ENCODE results near the gene CYS1. TPM values are rescaled to one million over a fixed set of nuclear protein-coding genes. Genes with fewer than 3 reads are reported as not detected.

The CYS1 gene
- total RNA-seq, 1 experiment from 2014 or later = not detected

DNA sequence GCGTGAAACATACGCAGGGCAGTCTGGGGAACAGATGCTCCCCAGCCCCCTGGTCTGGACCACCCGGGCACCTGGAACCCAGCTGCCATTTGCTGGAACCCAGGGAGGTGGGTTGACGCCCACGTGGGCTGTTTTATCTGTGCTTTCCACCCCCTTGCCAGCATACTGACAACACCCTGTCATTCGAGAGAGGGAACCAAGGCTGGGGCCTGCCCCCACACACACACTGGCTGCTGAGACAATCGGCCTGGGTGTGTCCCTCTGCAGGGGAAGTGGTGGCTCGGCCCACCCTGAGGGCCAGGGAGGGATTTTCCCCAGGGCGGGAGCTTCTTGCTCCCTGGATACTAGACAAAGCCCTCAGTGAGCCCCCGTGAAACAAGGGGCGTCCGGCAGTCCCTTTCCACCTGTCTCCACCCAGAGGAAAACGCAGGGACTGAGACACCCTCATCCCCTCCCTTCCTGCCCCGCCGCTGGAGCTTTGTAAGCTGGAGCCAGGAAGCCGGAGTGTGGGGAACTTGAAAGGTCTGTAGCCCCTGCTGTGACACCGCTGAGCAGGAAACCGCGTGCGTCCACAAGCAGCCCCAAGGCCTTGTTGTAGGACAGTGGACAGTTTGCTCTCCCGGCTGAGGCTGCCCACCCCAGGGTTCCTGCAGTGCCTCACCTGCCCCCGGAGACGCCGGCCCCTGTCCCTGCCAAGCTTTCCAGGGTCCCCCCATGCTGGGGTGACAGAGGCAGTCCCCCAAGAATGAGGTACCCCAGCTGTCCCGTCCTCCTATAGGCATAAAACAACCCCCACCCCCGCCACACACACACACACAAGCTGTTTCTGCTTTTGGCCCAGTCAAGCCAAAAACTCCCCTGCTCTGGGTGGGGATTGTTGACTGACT is 51.0 kb downstream of the CYS1 start:
- Histone ChIP-seq H3K9me3 (replicated peaks) (no peaks in the 10 kb centered on the region), H3K36me3 (no peaks in the 10 kb centered on the region), H3K27ac (peak overlapping the region; percentile 38), H3K4me3 (peak overlapping the region; percentile 46), H3K27me3 (no peaks in the 10 kb centered on the region), H3K4me1 (peaks cover 8% of the 10 kb centered on the region; the same call in 1 of the 2 replicates)
- DNase-seq = peak; percentile 88 to 91

DNA sequence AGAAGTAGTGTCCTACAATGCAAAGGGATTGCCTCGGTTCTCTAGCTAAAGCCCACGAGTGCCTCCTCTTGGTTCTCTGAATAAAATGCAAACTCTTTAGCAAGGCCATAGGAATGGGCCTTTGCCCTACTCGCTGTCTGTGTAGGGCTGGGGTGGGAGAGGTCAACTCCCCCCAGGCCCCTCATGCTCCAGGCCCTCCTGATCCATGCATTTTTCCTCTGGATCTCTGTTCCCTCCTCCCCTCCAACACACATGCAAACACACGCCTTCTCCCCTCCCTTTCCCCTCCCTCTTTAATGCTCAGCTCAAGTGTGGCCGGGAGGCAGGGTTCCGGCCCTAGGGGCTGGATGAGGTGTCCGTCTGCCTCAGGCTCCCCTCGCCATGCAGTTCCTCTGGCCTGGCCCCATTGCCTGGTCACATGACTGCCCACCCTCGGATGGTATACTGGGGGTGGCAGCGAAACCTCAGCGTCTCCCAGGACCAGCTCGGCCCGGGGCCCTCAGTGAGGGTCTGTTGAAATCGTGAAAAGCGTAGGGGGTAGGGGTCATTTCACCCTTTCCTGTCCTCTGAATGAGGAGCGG is 51.7 kb downstream of the CYS1 start:
- Histone ChIP-seq H3K27me3 (no peaks in the 10 kb centered on the region), H3K27ac (peak overlapping the region; percentile 38), H3K36me3 (no peaks in the 10 kb centered on the region), H3K4me3 (peak overlapping the region; percentile 46), H3K9me3 (replicated peaks) (no peaks in the 10 kb centered on the region), H3K4me1 (peaks cover 8% of the 10 kb centered on the region; the same call in 1 of the 2 replicates)
- DNase-seq = peak; percentile 58 to 68

DNA sequence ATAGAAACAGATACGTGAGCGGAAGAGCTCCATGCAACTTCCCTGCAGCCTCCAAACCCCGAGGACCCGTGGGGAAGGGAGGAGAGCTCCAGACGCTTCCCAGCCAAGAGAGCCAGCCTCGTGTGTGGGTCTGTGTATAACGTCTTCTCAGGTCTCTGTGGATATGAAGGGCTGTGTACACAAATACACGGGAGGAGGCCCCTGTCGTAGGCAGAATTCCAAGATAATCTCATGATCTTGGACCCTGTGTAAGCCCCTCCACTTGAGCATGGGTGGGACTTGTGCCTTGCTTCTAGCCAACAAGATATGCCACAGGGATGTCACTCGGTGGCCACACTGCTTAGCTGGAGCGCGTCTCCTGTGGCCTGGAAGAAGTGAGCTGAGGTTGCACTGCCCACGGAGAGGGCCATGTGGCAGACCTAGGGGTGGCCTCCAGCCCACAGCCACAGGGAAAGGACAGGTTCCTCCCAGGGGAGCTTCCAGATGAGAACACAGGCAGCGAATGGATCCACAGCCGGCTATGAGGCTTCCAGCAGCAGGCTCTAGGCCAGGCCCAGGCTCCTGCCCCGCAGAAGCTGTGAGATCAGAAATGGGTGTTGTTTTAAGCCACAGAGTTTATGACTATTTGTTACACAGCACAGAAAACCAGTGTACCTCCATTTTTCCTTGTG is 52.4 kb downstream of the CYS1 start:
- DNase-seq = no peak
- Histone ChIP-seq H3K4me3 (no peak overlapping the region), H3K9me3 (replicated peaks) (no peaks in the 10 kb centered on the region), H3K36me3 (no peaks in the 10 kb centered on the region), H3K4me1 (peaks cover 8% of the 10 kb centered on the region; the same call in 1 of the 2 replicates), H3K27ac (no peak overlapping the region), H3K27me3 (no peaks in the 10 kb centered on the region)

DNA sequence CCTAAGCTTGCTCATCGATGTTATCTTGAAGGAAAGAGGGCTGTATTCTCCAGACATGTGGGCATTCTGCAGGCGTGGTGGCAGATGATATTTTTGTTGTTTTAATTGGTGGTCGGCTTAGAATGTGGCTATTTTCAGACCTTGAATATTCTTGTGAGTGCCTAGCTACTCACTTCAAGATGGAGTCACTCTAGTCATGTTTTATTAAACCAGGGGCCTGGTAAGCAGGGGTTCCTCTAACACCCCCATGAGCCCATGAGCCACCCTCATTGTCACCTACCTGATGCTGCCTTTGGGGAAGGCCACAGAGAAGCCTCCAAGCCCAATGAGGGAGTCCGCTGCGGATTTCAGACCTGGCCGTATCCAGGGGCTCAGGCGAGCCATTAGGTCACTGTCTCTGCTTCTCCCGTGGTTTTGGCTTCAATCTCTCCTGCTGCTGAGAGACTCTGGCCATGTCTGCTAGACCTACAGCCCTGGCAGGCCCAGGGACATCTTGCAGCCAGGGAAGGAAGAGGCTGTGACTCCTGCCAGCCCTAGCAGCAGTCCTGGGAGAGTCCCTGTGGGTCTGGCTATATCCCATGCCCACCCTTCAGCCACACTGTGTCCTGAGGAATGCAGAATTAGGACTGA is 53.2 kb downstream of the CYS1 start:
- no peak for DNase-seq

DNA sequence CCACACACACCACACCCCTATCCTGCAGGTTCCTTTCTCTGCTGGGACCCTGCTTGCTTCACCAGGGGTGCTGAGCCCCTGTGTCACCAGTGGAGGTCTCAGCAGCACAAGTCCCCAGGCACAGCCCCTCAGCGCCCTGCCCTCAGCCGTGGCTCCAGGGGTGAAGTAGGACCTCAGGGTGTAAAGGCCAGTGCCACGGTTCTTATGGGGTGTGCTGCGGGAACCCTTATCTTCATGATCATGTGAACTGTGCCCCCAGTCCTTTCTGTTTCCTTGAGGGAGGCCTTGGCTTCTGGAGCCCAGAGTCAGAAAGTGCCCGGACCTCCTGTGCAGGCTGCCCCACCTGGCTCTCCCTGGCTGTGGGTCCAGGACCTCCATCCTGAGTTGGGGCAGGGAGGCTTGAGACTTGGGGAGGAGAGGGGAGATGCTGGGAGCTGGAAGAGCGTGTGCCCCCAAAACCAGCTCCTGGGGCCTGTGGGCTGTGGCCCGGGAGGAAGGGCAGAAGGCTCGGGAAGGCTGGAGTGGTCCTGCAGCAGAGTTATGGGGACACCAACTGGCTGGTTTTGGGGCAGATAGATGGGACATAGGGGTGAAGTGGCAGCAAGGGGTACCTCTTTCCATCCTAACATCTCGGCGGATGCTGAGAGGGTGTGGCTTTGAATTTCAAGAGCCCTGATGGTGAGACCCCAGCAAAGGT is 57.1 kb downstream of the CYS1 start:
- 0 out of 2 replicates have a peak, but pooled peaks cover 3% of the 10 kb centered on the region for H3K9me3 ChIP-seq (replicated peaks)
- 0 out of 2 replicates have a peak, but pooled peaks cover 4% of the 10 kb centered on the region for H3K27me3 ChIP-seq
- no peaks in the 10 kb centered on the region for H3K36me3 ChIP-seq
- no peak for DNase-seq
- H3K4me1 ChIP-seq = no peaks in the 10 kb centered on the region
- H3K27ac ChIP-seq = no peak overlapping the region
- H3K4me3 ChIP-seq = no peak overlapping the region

More for the DNA sequence above, 53.2 kb downstream of the CYS1 start:
- Histone ChIP-seq H3K27me3 (no peaks in the 10 kb centered on the region), H3K36me3 (no peaks in the 10 kb centered on the region), H3K4me1 (peaks cover 8% of the 10 kb centered on the region; the same call in 1 of the 2 replicates), H3K9me3 (replicated peaks) (no peaks in the 10 kb centered on the region), H3K27ac (no peak overlapping the region), H3K4me3 (no peak overlapping the region)

DNA sequence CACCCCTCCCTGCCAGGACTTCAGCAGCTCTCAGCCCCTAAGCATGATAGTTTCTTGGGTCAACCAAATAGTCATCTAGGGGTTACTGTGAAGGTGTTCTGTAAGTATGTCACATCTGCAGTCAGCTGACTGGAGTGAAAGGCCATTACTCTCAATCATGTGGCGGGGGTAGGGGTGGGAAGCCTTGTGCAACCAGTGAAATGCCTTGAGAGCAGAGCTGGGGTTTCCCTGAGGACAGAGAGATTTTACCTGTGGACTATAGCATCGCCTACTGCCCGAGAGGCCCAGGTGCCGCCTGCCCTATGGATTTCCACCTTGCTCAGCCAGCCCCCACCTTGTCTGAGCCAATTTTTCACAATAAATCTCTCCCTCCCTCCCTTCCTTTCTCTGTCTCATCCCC is 57.8 kb downstream of the CYS1 start:
- no peaks in the 10 kb centered on the region for H3K36me3 ChIP-seq
- 0 out of 2 replicates have a peak, but pooled peaks cover 4% of the 10 kb centered on the region for H3K27me3 ChIP-seq
- H3K9me3 ChIP-seq (replicated peaks) = 0 out of 2 replicates have a peak, but pooled peaks cover 3% of the 10 kb centered on the region
- no peak for DNase-seq
- no peak overlapping the region for H3K4me3 ChIP-seq
- H3K4me1 ChIP-seq = no peaks in the 10 kb centered on the region
- no peak overlapping the region for H3K27ac ChIP-seq

DNA sequence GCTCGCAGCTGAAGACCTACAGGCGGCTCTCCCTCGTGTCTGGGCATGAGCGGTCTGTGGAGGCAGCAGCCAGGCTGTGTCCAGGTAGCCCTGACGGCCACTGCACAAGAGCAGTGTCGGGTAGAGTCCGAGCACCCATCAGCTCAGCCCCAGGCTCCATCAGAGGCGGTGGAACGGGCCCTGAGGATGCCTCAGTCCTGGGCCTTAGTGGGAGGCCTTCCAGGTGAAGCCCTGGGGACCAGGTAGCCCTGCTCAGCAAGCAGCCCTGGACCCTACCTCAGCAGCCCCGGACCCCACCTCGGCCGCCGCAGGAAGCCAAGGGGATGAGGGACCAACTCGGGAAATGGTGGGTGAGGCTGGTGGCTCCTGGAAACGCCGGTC is 58.2 kb downstream of the CYS1 start:
- Histone ChIP-seq H3K4me3 (no peak overlapping the region), H3K9me3 (replicated peaks) (0 out of 2 replicates have a peak, but pooled peaks cover 3% of the 10 kb centered on the region), H3K27me3 (0 out of 2 replicates have a peak, but pooled peaks cover 4% of the 10 kb centered on the region), H3K27ac (no peak overlapping the region), H3K4me1 (no peaks in the 10 kb centered on the region), H3K36me3 (no peaks in the 10 kb centered on the region)
- DNase-seq = no peak

DNA sequence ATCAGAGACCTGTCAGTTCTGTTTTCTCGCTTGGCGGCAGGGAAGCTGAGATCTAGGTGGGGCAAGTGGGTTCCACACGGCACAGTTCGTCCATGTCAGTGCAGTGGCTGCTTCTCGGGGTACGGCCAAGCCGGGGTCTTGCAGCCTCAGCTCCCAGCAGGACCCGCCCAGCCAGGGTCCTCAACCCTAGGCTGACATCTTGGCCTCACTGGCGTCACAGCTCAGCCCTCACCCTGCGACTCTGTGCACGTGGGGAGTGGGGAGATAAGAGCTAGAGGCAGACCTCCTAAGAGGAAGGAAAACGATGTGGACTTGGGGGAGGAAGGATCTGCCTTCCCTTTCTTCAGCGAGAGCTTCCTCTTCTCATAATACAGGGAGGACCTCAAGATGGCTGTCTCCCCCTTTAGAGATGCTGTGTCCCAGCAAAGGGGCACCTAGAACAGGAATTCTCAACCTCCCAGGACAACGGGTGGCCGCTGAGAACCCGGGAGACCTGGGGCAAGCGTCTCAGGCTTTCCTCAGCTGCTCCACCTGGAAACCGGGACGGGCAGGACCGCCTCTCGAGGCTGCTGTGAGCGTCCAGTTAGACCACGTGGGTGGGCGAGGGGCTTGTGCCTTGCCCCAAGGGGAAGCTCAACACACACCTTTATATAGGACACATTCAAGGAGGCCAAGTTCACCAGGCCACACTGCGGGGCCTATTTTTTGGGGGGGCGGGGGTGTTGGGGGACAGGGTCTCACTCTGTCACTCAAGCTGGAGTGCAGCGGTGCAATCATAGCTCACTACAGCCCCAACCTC is 60.4 kb downstream of the CYS1 start:
- DNase-seq = no peak

DNA sequence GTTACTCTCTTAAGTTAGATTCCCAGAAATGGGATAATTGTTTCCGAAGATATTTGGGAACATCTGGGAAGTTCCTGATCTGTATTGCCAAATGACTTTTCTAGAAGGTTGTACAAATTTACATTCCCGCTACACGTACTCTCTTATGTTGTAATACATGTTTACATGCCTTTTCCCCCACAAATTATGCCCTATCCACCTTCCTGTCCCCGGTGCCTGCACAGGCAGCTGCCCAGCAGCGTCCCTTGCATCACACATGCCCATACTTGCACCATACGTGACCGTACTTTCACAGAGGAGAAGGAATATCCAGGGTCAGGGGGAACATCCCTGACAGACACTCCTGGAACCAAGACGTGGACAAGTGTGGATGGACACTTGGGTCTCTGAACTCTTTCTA is 61.0 kb downstream of the CYS1 start:
- no peaks in the 10 kb centered on the region for H3K36me3 ChIP-seq
- DNase-seq = no peak
- H3K27ac ChIP-seq = no peak overlapping the region
- no peak overlapping the region for H3K4me3 ChIP-seq
- H3K27me3 ChIP-seq = 0 out of 2 replicates have a peak, but pooled peaks cover 4% of the 10 kb centered on the region
- no peaks in the 10 kb centered on the region for H3K4me1 ChIP-seq
- 0 out of 2 replicates have a peak, but pooled peaks cover 3% of the 10 kb centered on the region for H3K9me3 ChIP-seq (replicated peaks)

More for the DNA sequence above, 60.4 kb downstream of the CYS1 start:
- Histone ChIP-seq H3K27me3 (0 out of 2 replicates have a peak, but pooled peaks cover 4% of the 10 kb centered on the region), H3K4me1 (no peaks in the 10 kb centered on the region), H3K9me3 (replicated peaks) (0 out of 2 replicates have a peak, but pooled peaks cover 3% of the 10 kb centered on the region), H3K36me3 (no peaks in the 10 kb centered on the region), H3K4me3 (no peak overlapping the region), H3K27ac (no peak overlapping the region)

DNA sequence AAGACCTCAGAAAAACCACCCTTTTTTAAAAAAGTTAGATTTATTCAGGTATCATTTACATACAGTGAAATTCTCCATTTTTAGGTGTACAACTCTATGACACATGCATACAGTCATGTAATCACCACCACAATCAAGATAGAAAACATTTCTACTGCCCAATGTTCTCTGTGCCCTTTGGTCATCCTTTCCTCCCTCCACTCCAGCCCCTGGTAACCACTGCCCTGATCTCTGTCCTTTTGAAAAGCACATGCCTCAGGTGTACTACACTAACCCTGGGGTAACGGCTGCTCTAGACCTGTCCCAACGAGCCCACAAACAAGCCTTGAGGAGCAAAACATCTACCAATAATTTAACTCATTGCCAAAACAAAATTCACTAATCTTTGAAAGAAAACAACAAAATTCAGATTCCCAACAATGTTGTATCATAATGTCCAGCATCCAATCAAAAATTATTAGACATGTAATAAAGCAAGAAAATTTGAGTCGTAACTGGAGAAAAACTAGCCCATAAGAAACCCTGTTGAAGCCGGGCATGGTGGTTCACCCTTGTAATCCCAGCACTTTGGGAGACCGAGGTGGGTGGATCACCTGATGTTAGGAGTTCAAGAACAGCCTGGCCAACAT is 62.8 kb downstream of the CYS1 start:
- Histone ChIP-seq H3K36me3 (no peaks in the 10 kb centered on the region), H3K9me3 (replicated peaks) (0 out of 2 replicates have a peak, but pooled peaks cover 3% of the 10 kb centered on the region), H3K4me1 (no peaks in the 10 kb centered on the region), H3K4me3 (no peak overlapping the region), H3K27me3 (0 out of 2 replicates have a peak, but pooled peaks cover 4% of the 10 kb centered on the region), H3K27ac (no peak overlapping the region)
- no peak for DNase-seq

DNA sequence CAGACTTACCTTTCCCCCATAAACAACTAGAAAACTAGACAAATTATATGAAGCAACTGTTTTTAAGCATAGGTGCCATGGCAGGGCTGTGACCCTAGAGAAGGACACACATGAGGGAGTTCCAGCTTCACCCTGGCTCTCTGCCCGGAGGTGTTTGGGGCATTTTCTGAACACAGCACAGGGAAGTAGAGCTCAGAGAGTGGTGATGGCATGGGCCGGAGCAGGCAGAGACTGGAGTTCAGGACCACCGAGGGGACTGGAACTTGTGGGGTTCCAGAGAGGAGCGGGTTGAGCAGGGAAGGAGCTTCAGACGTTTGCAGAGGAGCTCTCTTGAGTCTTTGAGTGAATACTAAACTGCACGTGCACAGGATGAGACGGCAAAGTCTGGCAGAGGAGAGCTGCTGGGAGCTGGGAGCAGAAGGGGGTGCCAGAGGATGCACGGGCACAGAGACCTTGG is 63.4 kb downstream of the CYS1 start:
- H3K27me3 ChIP-seq = 0 out of 2 replicates have a peak, but pooled peaks cover 4% of the 10 kb centered on the region
- no peak overlapping the region for H3K27ac ChIP-seq
- 0 out of 2 replicates have a peak, but pooled peaks cover 3% of the 10 kb centered on the region for H3K9me3 ChIP-seq (replicated peaks)
- no peaks in the 10 kb centered on the region for H3K36me3 ChIP-seq
- no peaks in the 10 kb centered on the region for H3K4me1 ChIP-seq
- no peak overlapping the region for H3K4me3 ChIP-seq
- DNase-seq = no peak

DNA sequence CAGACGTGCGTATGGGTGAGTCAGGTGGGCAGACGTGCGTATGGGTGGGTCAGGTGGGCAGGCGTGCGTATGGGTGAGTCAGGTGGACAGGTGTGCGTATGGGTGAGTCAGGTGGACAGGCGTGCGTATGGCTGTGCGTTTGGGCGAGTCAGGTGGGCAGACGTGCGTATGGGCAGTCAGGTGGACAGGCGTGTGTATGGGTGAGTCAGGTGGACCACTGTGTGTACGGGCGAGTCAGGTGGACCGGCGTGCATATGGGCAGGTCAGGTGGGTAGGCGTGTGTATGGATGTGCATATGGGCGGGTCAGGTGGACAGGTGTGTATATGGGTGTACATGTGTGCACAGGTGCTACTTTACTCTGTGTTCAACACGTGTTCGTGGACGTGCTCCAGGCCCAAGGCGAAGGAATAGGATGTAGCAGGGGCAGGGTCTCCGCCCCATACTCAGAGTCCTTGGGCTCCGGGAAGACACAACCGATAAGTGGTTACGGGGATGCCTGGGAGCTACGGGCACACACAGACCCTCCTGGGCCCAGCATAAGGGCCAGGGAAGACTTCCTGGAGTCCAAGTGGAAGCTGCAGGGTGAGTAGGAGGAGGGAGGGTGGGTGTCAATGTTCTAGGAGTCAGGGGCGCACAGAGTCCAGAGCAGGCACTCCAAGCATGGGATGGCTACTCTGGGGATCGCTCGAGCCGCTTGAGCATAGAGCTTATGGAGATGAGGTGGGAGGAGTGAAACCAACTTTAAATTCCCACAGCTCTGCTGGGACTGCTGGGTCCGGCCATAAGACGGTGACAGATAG is 64.0 kb downstream of the CYS1 start:
- H3K9me3 ChIP-seq (replicated peaks) = 0 out of 2 replicates have a peak, but pooled peaks cover 3% of the 10 kb centered on the region
- DNase-seq = no peak

More for the DNA sequence above, 64.0 kb downstream of the CYS1 start:
- H3K27ac ChIP-seq = no peak overlapping the region
- no peaks in the 10 kb centered on the region for H3K4me1 ChIP-seq
- H3K27me3 ChIP-seq = 0 out of 2 replicates have a peak, but pooled peaks cover 4% of the 10 kb centered on the region
- H3K4me3 ChIP-seq = no peak overlapping the region
- H3K36me3 ChIP-seq = no peaks in the 10 kb centered on the region

Data from SJCRH30 (cell line).